Measurements from ENCODE around the gene PNLIPRP1. TPM values are rescaled to one million over a fixed set of nuclear protein-coding genes. Genes with fewer than 3 reads are reported as not detected.

PNLIPRP1 gene
- total RNA-seq, 2 donors from 2014 or later, result not detected

GRCh38 chr10:116627386-116627933 is 36.7 kb downstream of the PNLIPRP1 start:
- Mint-ChIP-seq H3K27ac (no peak overlapping the region), H3K4me3 (no peak overlapping the region), H3K9me3 (no peaks in the 10 kb centered on the region), H3K27me3 (ENCODE audit: low read depth) (peaks cover 42% of the 10 kb centered on the region), H3K4me1 (ENCODE audit: low read depth) (no peaks in the 10 kb centered on the region), H3K36me3 (ENCODE audit: insufficient read depth in 2 of 2) (no peaks in the 10 kb centered on the region)
- DNase-seq (no peak), ATAC-seq (replicated peaks in 1 of 2) (no peak)

GRCh38 chr10:116629340-116629739 is 38.6 kb downstream of the PNLIPRP1 start:
- peaks cover 39% of the 10 kb centered on the region for H3K27me3 Mint-ChIP-seq (ENCODE audit: low read depth)
- H3K36me3 Mint-ChIP-seq (ENCODE audit: insufficient read depth in 2 of 2), result no peaks in the 10 kb centered on the region
- ATAC-seq (replicated peaks in 1 of 2) (no peak), DNase-seq (no peak)
- no peak overlapping the region for H3K4me3 Mint-ChIP-seq
- H3K27ac Mint-ChIP-seq, result no peak overlapping the region
- H3K9me3 Mint-ChIP-seq, result no peaks in the 10 kb centered on the region
- no peaks in the 10 kb centered on the region for H3K4me1 Mint-ChIP-seq (ENCODE audit: low read depth)

DNA sequence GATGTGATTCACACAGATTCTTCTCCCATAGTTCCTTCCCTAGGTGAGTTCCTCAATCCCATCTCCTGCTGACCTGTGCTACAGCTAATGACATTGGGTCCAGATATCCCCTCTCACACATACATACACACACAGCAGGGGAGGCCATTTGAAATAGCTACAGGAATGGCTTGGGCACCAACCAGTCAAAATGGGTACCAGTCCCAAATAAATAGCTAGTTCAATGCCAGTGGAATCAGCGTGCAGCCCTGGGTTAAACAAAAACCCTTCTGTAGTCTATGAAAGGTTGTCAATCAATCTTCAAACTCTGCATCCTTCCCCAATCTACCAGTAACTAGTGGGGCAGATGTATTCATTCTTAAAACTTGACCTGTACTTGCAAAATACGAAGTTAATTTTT is 39.3 kb downstream of the PNLIPRP1 start:
- Mint-ChIP-seq H3K36me3 (ENCODE audit: insufficient read depth in 2 of 2) (no peaks in the 10 kb centered on the region), H3K4me1 (ENCODE audit: low read depth) (no peaks in the 10 kb centered on the region), H3K27ac (no peak overlapping the region), H3K27me3 (ENCODE audit: low read depth) (peaks cover 35% of the 10 kb centered on the region), H3K4me3 (no peak overlapping the region), H3K9me3 (no peaks in the 10 kb centered on the region)
- DNase-seq (no peak), ATAC-seq (replicated peaks in 1 of 2) (no peak)

DNA sequence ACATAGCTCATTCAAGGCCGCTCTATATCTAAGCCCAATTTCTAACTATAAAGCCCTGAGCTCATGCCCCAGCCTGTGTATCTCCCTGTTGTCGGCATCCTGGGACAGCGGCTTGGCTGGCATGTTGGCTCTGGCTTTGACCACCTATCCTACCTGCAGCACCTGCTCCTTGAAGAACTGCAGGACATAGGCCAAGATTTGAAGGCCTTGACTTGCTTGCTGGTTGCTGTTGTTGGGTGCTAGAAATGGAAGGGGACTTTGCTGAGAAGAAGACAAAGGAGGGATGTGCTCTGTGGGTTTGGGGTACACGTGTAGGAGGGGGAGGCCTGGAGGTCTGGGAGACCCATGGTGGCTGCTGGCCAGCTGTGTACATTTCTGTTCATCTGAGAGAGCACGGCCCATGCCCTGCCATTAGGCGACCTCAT is 41.1 kb downstream of the PNLIPRP1 start:
- DNase-seq (no peak), ATAC-seq (replicated peaks in 1 of 2) (no peak)
- Mint-ChIP-seq H3K27me3 (ENCODE audit: low read depth) (peaks cover 29% of the 10 kb centered on the region), H3K36me3 (ENCODE audit: insufficient read depth in 2 of 2) (no peaks in the 10 kb centered on the region), H3K9me3 (no peaks in the 10 kb centered on the region), H3K27ac (no peak overlapping the region), H3K4me1 (ENCODE audit: low read depth) (no peaks in the 10 kb centered on the region), H3K4me3 (no peak overlapping the region)

GRCh38 chr10:116632596-116633215 is 41.9 kb downstream of the PNLIPRP1 start:
- ATAC-seq (replicated peaks in 1 of 2), result no peak
- Mint-ChIP-seq H3K36me3 (ENCODE audit: insufficient read depth in 2 of 2) (no peaks in the 10 kb centered on the region), H3K9me3 (no peaks in the 10 kb centered on the region)

GRCh38 chr10:116633216-116633600 is 42.4 kb downstream of the PNLIPRP1 start:
- ATAC-seq (replicated peaks in 1 of 2) (no peak), DNase-seq (no peak)
- H3K4me3 Mint-ChIP-seq, result no peak overlapping the region
- no peak overlapping the region for H3K27ac Mint-ChIP-seq
- no peaks in the 10 kb centered on the region for H3K36me3 Mint-ChIP-seq (ENCODE audit: insufficient read depth in 2 of 2)
- H3K27me3 Mint-ChIP-seq (ENCODE audit: low read depth), result peaks cover 29% of the 10 kb centered on the region
- no peaks in the 10 kb centered on the region for H3K9me3 Mint-ChIP-seq
- no peaks in the 10 kb centered on the region for H3K4me1 Mint-ChIP-seq (ENCODE audit: low read depth)

More at GRCh38 chr10:116632596-116633215, 41.9 kb downstream of the PNLIPRP1 start:
- H3K4me3 Mint-ChIP-seq, result no peak overlapping the region
- H3K4me1 Mint-ChIP-seq (ENCODE audit: low read depth), result no peaks in the 10 kb centered on the region
- no peak for DNase-seq
- H3K27me3 Mint-ChIP-seq (ENCODE audit: low read depth), result peaks cover 29% of the 10 kb centered on the region
- no peak overlapping the region for H3K27ac Mint-ChIP-seq

DNA sequence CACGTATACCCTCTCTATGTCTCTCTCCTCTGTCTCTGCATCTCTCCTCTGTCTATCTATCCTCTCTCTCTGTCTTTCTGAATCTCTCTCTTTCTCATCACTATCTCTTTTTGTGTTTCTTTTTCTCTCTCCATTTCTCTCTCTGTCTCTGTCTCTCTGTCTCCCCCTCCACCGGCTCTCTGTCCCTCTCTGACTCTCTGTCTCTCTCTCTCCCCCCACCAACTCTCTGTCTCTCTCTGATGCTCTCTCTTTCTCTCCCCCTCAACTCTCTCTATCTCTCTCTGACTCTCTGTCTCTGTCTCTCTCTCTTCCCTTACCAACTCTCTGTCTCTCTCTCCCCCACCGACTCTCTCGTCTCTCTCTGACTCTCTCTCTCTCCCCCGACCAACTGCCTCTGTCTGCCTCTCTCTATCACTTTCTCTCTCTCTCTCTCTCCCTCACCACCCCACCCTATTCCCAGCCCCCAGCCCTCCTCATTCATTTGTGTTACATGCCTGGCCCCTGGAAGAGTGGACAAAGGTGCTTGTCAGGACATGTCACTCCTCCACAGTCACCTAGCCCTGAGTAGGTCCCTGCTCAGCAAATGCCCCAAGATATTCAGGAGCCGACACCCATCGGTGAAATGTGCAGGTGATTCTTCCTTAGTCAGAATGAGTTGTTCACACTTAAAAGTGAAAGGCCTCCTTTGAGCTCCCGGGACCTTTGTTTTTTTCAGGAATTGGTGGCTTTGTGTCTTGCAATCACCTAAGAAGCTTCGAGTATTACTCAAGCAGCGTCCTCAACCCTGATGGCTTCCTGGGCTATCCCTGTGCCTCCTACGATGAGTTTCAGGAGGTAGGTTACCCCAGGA is 43.6 kb downstream of the PNLIPRP1 start:
- Mint-ChIP-seq H3K4me3 (no peak overlapping the region), H3K9me3 (no peaks in the 10 kb centered on the region), H3K4me1 (ENCODE audit: low read depth) (no peaks in the 10 kb centered on the region), H3K36me3 (ENCODE audit: insufficient read depth in 2 of 2) (no peaks in the 10 kb centered on the region), H3K27me3 (ENCODE audit: low read depth) (peaks cover 23% of the 10 kb centered on the region), H3K27ac (no peak overlapping the region)
- ATAC-seq (replicated peaks in 1 of 2) (no peak), DNase-seq (no peak)

- ATAC-seq (replicated peaks in 1 of 2) (no peak), DNase-seq (no peak)
- H3K36me3 Mint-ChIP-seq (ENCODE audit: insufficient read depth in 2 of 2), result peaks cover 0 to 3% of the 10 kb centered on the region in 2 donors
- H3K27ac Mint-ChIP-seq, result no peak overlapping the region
- H3K4me3 Mint-ChIP-seq, result no peak overlapping the region
- H3K9me3 Mint-ChIP-seq, result peaks cover 3 to 6% of the 10 kb centered on the region in 2 donors
- H3K4me1 Mint-ChIP-seq (ENCODE audit: low read depth), result no peaks in the 10 kb centered on the region
- H3K27me3 Mint-ChIP-seq (ENCODE audit: low read depth), result peaks cover 27% of the 10 kb centered on the region
Observed at GRCh38 chr10:116636385-116636784, 45.6 kb downstream of the PNLIPRP1 start.

DNA sequence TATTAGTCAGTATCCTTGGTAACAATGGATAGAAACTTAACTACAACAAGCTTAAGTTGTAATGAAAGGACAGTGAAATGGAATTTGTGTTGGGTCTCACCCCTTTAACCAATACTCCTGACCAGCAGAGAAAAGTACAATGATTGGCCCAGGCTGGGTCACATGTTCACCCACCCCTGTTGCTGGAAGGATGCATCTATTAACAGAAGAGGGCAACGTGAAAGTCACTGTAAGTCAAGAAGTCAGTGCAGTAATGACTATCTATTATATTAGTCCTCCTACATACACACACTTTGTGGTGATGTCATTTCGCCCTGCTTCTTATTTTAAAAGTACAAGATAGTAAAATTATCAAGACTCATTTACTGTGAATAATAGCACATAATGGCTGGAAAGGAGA is 46.2 kb downstream of the PNLIPRP1 start:
- H3K27ac Mint-ChIP-seq, result no peak overlapping the region
- peaks cover 0 to 3% of the 10 kb centered on the region in 2 donors for H3K36me3 Mint-ChIP-seq (ENCODE audit: insufficient read depth in 2 of 2)
- ATAC-seq (replicated peaks in 1 of 2), result no peak
- no peak overlapping the region for H3K4me3 Mint-ChIP-seq
- peaks cover 30% of the 10 kb centered on the region for H3K27me3 Mint-ChIP-seq (ENCODE audit: low read depth)
- no peak for DNase-seq
- H3K4me1 Mint-ChIP-seq (ENCODE audit: low read depth), result no peaks in the 10 kb centered on the region
- H3K9me3 Mint-ChIP-seq, result peaks cover 3 to 6% of the 10 kb centered on the region in 2 donors

DNA sequence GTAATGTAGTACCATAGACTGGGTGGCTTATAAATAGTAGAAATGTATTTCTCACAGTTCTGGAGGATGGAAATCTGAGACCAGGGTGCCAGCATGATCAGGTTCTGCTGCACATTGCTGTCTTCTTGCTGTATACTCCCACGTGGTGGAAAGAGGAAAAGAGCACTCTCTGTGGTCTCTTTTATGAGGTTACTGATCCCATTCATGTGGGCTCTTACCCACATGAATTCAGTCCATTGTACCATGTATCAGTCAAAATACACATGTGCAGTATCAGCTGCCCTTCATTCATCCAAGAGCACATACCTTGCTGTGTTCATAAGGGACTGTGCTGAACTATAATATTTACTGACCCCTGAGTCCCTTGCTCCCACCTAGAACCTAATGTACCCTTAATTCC is 47.1 kb downstream of the PNLIPRP1 start:
- H3K9me3 Mint-ChIP-seq, result peaks cover 6% of the 10 kb centered on the region in 2 donors
- DNase-seq, result no peak
- peak in 1 of 2 donors; percentile 41 for ATAC-seq (replicated peaks in 1 of 2)
- H3K4me3 Mint-ChIP-seq, result no peak overlapping the region
- H3K27ac Mint-ChIP-seq, result no peak overlapping the region
- H3K27me3 Mint-ChIP-seq (ENCODE audit: low read depth), result peaks cover 39% of the 10 kb centered on the region
- peaks cover 0 to 3% of the 10 kb centered on the region in 2 donors for H3K36me3 Mint-ChIP-seq (ENCODE audit: insufficient read depth in 2 of 2)
- H3K4me1 Mint-ChIP-seq (ENCODE audit: low read depth), result no peaks in the 10 kb centered on the region

DNA sequence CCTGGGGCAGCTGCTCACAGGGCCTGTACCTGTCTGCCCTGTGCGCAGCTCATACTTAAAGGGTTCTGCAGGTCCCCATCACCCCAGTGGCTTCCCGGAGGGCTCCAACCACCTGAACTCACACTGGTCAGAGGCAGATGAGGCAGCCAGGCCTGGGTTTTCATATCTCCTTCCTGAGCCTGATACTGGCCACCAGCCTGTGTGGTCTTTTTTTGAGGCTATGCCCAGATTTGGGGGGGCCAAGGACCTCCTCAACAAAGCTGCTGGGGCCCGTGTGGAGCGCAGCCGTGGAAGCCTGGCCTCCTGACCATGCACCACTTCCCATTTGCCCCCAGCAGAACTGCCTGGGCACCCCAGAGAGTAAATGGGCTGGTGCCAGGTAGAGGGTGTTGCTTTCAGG is 55.7 kb downstream of the PNLIPRP1 start:
- Mint-ChIP-seq H3K36me3 (ENCODE audit: insufficient read depth in 2 of 2) (no peaks in the 10 kb centered on the region), H3K27me3 (ENCODE audit: low read depth) (peaks cover 32% of the 10 kb centered on the region), H3K4me1 (ENCODE audit: low read depth) (no peaks in the 10 kb centered on the region), H3K4me3 (no peak overlapping the region), H3K9me3 (peaks cover 1 to 9% of the 10 kb centered on the region in 2 donors), H3K27ac (no peak overlapping the region)
- ATAC-seq (replicated peaks in 1 of 2) (no peak), DNase-seq (no peak)

GRCh38 chr10:116648903-116649302 is 58.1 kb downstream of the PNLIPRP1 start:
- Mint-ChIP-seq H3K27me3 (ENCODE audit: low read depth) (peaks cover 31% of the 10 kb centered on the region), H3K4me3 (no peak overlapping the region), H3K36me3 (ENCODE audit: insufficient read depth in 2 of 2) (peaks cover 0 to 2% of the 10 kb centered on the region in 2 donors), H3K9me3 (peaks cover 4 to 5% of the 10 kb centered on the region in 2 donors), H3K27ac (no peak overlapping the region), H3K4me1 (ENCODE audit: low read depth) (no peaks in the 10 kb centered on the region)
- DNase-seq (no peak), ATAC-seq (replicated peaks in 1 of 2) (no peak)

DNA sequence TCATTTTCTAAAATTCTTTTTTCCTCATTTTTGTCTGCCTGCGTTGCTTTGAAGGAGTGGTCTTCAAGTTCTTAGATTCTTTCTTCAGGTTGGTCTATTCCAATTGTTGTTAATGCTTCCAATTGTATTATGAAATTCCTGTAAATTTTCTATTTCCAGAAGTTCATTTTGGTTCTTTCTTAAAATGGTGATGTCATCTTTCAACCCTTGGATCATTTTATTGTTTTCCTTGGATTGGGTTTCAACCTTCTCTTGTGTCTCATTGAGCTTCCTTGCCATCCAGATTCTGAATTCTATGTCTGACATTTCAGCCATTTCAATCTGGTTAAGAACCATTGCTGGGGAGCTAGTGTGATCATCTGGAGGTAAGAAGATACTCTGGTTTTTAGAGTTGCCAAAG is 63.1 kb downstream of the PNLIPRP1 start:
- H3K4me1 Mint-ChIP-seq (ENCODE audit: low read depth), result no peaks in the 10 kb centered on the region
- H3K4me3 Mint-ChIP-seq, result no peak overlapping the region
- no peak for DNase-seq
- peaks cover 2 to 4% of the 10 kb centered on the region in 2 donors for H3K9me3 Mint-ChIP-seq
- H3K36me3 Mint-ChIP-seq (ENCODE audit: insufficient read depth in 2 of 2), result peaks cover 0 to 2% of the 10 kb centered on the region in 2 donors
- no peak for ATAC-seq (replicated peaks in 1 of 2)
- peaks cover 38% of the 10 kb centered on the region for H3K27me3 Mint-ChIP-seq (ENCODE audit: low read depth)
- no peak overlapping the region for H3K27ac Mint-ChIP-seq

Data from activated T-cell treated with anti-CD3 and anti-CD28 coated beads, Interleukin-2, amount 50 U/mL, for 72 hours (primary cell).